LHCN-M2 (cell line): Measurements from ENCODE around the gene ANKRD40. TPM values are rescaled to one million over a fixed set of nuclear protein-coding genes. Genes with fewer than 3 reads are reported as not detected.
"Not testable (repeated sequence)": the region's sequence is repeated elsewhere in the genome, so short reads cannot be mapped to it uniquely, and the experiment has no call there.

Experiments used
- DNase-seq: peaks from one replicate; pipeline ENCODE4 v3.0.0-alpha.2; 2012; ENCODE audit warnings: low read depth
- total RNA-seq: library from RNA; depleted of rRNA; stranded (reverse); fragments of >200 nt; gene quantifications from 2 replicates; pipeline ENCODE4 v1.2.3, GENCODE V29; 2014

ANKRD40 gene
- total RNA-seq, 1 experiment from 2014 or later = 34.2 TPM

GRCh38 chr17:50712641-50713040 lies 4.9 kb upstream of the ANKRD40 start:
- no peak for DNase-seq

- no peak for DNase-seq
Observed at GRCh38 chr17:50710650-50711049, 2.9 kb upstream of the ANKRD40 start.

- no peak for DNase-seq
Observed at GRCh38 chr17:50710025-50710424, 2.3 kb upstream of the ANKRD40 start.

- DNase-seq = not testable (repeated sequence)
Observed at GRCh38 chr17:50709053-50709452, 1.3 kb upstream of the ANKRD40 start.

GRCh38 chr17:50708050-50709000 lies 611 bp upstream of the ANKRD40 start:
- peak; percentile 43 for DNase-seq

- DNase-seq = no peak
Observed at GRCh38 chr17:50703162-50703561, 4.6 kb downstream of the ANKRD40 start.

- peak; percentile 37 for DNase-seq
Observed at GRCh38 chr17:50699410-50699809, 8.3 kb downstream of the ANKRD40 start.

- no peak for DNase-seq
Observed at GRCh38 chr17:50697663-50698272, 9.9 kb downstream of the ANKRD40 start.

- no peak for DNase-seq
Observed at GRCh38 chr17:50697062-50697461, 10.7 kb downstream of the ANKRD40 start.

- no peak for DNase-seq
Observed at GRCh38 chr17:50696365-50696879, 11.3 kb downstream of the ANKRD40 start.

- DNase-seq = no peak
Observed at GRCh38 chr17:50693036-50693682, 14.6 kb downstream of the ANKRD40 start.

- DNase-seq = no peak
Observed at GRCh38 chr17:50692448-50693035, 15.2 kb downstream of the ANKRD40 start.

GRCh38 chr17:50691550-50692447 lies 15.9 kb downstream of the ANKRD40 start:
- DNase-seq = no peak

GRCh38 chr17:50690887-50691549 lies 16.7 kb downstream of the ANKRD40 start:
- DNase-seq = no peak

- no peak for DNase-seq
Observed at GRCh38 chr17:50689956-50690886, 17.5 kb downstream of the ANKRD40 start.

- peak; percentile 81 for DNase-seq
Observed at GRCh38 chr17:50689251-50689650, 18.5 kb downstream of the ANKRD40 start.

GRCh38 chr17:50688245-50688644 lies 19.5 kb downstream of the ANKRD40 start:
- no peak for DNase-seq

GRCh38 chr17:50687200-50688066 lies 20.3 kb downstream of the ANKRD40 start:
- no peak for DNase-seq
